ENCODE measurements around the gene NCAPD3. TPM values are rescaled to one million over a fixed set of nuclear protein-coding genes. Genes with fewer than 3 reads are reported as not detected.

The NCAPD3 gene
- polyA plus RNA-seq, 3 donors: 4.0 to 15.2 (median 6.0) TPM

- DNase-seq: no peak
- H3K4me3 Mint-ChIP-seq: peak overlapping the region in 1 of 2 donors; percentile 59
Measured at GRCh38 chr11:134273317-134273712, 49.5 kb upstream of the NCAPD3 start.

More at GRCh38 chr11:134273317-134273712, 49.5 kb upstream of the NCAPD3 start:
- Histone ChIP-seq H3K4me1 (ENCODE audit: control insufficient read depth in 1 of 2, insufficient read depth in 2 of 2, low read length in 2 of 2) (peaks cover 10 to 15% of the 10 kb centered on the region in 2 donors), H3K27ac (ENCODE audit: low read depth in 1 of 2, low read length in 2 of 2) (no peak overlapping the region), H3K4me2 (replicated peaks; ENCODE audit: extremely low read depth, low read length, poor library complexity, severe bottlenecking) (no peak overlapping the region), H3K9me3 (replicated peaks in 1 of 2; ENCODE audit: control insufficient read depth in 1 of 2, insufficient read depth in 1 of 2, low read length in 2 of 2) (peaks cover under 1 to 25% of the 10 kb centered on the region in 2 donors), H3K79me2 (ENCODE audit: insufficient read depth, low read length) (no peaks in the 10 kb centered on the region), H3K9ac (ENCODE audit: insufficient read depth, low read length, poor library complexity, severe bottlenecking) (no peak overlapping the region), H2AFZ (ENCODE audit: insufficient read depth, low read depth, low read length, poor library complexity, severe bottlenecking) (no peak overlapping the region), H3K36me3 (replicated peaks in 1 of 2; ENCODE audit: control insufficient read depth in 1 of 2, insufficient read depth in 2 of 2, low read length in 2 of 2) (no peaks in the 10 kb centered on the region), H3K27me3 (ENCODE audit: control insufficient read depth in 2 of 2, insufficient read depth in 2 of 2, low read length in 2 of 2) (peaks cover 74 to 94% of the 10 kb centered on the region in 2 donors), H3K4me3 (replicated peaks in 1 of 3; ENCODE audit: low read depth in 2 of 3, low read length in 3 of 3) (no peak overlapping the region), H4K20me1 (ENCODE audit: insufficient read depth, low read length) (no peaks in the 10 kb centered on the region)
- Mint-ChIP-seq H3K4me1 (peaks cover 21% of the 10 kb centered on the region), H3K9me3 (peaks cover 0 to 22% (median 10%) of the 10 kb centered on the region in 7 donors), H3K27ac (no peak overlapping the region), H3K27me3 (ENCODE audit: low read depth in 3 of 3) (peaks cover 89 to 93% (median 93%) of the 10 kb centered on the region in 3 donors), H3K36me3 (peaks cover 3 to 4% of the 10 kb centered on the region in 2 donors)
- no CpG with 5 or more reads among the region's 3 CpGs for WGBS (ENCODE audit: insufficient coverage)
- intact Hi-C loops (cut with micrococcal nuclease): no loop called here
- TF ChIP-seq CTCF (IDR thresholded peaks at IDR 0.05): no peak

Measured in CD14-positive monocyte (primary cell).